ENCODE measurements around the gene BRI3.
A peak's percentile ranks its signal among the peaks of the same experiment; 100 is the strongest.
"Not testable (repeated sequence)": the region's sequence is repeated elsewhere in the genome, so short reads cannot be mapped to it uniquely, and the experiment has no call there.

The BRI3 gene

GRCh38 chr7:98307971-98308466 lies 26.5 kb downstream of the BRI3 start:
- no peak for TF ChIP-seq CTCF (IDR thresholded peaks at IDR 0.05; ENCODE audit: low read depth, low read length)
- H3K4me3 ChIP-seq (replicated peaks in 1 of 2; ENCODE audit: low read depth in 2 of 2, low read length in 2 of 2) = no peak overlapping the region
- no peak for DNase-seq (ENCODE audit: low read depth in 2 of 2)

GRCh38 chr7:98309566-98309965 lies 28.1 kb downstream of the BRI3 start:
- no peak for TF ChIP-seq CTCF (IDR thresholded peaks at IDR 0.05; ENCODE audit: low read depth, low read length)
- no peak overlapping the region for H3K4me3 ChIP-seq (replicated peaks in 1 of 2; ENCODE audit: low read depth in 2 of 2, low read length in 2 of 2)
- DNase-seq (ENCODE audit: low read depth in 2 of 2) = no peak

GRCh38 chr7:98312201-98312600 lies 30.7 kb downstream of the BRI3 start:
- DNase-seq (ENCODE audit: low read depth in 2 of 2) = no peak
- no peak overlapping the region for H3K4me3 ChIP-seq (replicated peaks in 1 of 2; ENCODE audit: low read depth in 2 of 2, low read length in 2 of 2)
- TF ChIP-seq CTCF (IDR thresholded peaks at IDR 0.05; ENCODE audit: low read depth, low read length) = no peak

GRCh38 chr7:98314469-98314868 lies 33.0 kb downstream of the BRI3 start:
- DNase-seq (ENCODE audit: low read depth in 2 of 2) = peak in 1 of 2 donors; percentile 69
- no peak overlapping the region for H3K4me3 ChIP-seq (replicated peaks in 1 of 2; ENCODE audit: low read depth in 2 of 2, low read length in 2 of 2)
- TF ChIP-seq CTCF (IDR thresholded peaks at IDR 0.05; ENCODE audit: low read depth, low read length) = no peak

GRCh38 chr7:98315318-98315993 lies 34.0 kb downstream of the BRI3 start:
- DNase-seq (ENCODE audit: low read depth in 2 of 2) = no peak
- no peak for TF ChIP-seq CTCF (IDR thresholded peaks at IDR 0.05; ENCODE audit: low read depth, low read length)
- no peak overlapping the region for H3K4me3 ChIP-seq (replicated peaks in 1 of 2; ENCODE audit: low read depth in 2 of 2, low read length in 2 of 2)

- H3K4me3 ChIP-seq (replicated peaks in 1 of 2; ENCODE audit: low read depth in 2 of 2, low read length in 2 of 2); DNase-seq (ENCODE audit: low read depth in 2 of 2): not testable (repeated sequence)
Measured at GRCh38 chr7:98315994-98316527, 34.6 kb downstream of the BRI3 start.

- no peak for DNase-seq (ENCODE audit: low read depth in 2 of 2)
Measured at GRCh38 chr7:98317366-98318040, 36.0 kb downstream of the BRI3 start.

More at GRCh38 chr7:98317366-98318040, 36.0 kb downstream of the BRI3 start:
- no peak for TF ChIP-seq CTCF (IDR thresholded peaks at IDR 0.05; ENCODE audit: low read depth, low read length)
- no peak overlapping the region for H3K4me3 ChIP-seq (replicated peaks in 1 of 2; ENCODE audit: low read depth in 2 of 2, low read length in 2 of 2)

Data from cardiac fibroblast (primary cell).